HCT116 (cell line): ENCODE measurements around the gene UMODL1. TPM values are rescaled to one million over a fixed set of nuclear protein-coding genes. Genes with fewer than 3 reads are reported as not detected.

ENCODE experiments used
- ATAC-seq: fragments of 200-7000 bp; cut with Tn5 transposase; 2 replicates; pipeline ENCODE4 v1.9.1; 2020; ENCODE audit warnings: mild to moderate bottlenecking, moderate library complexity
- BruUV-seq: library from RNA; stranded (reverse); fragments of 400-500 nt; replicated peaks from 2 replicates; lab custom pipeline; 2021; lab: Mats Ljungman, UMichigan
- CTCF ChIA-PET: fragments of 300-600 bp; sonication (Branson Sonifier 250); formaldehyde crosslinking; loops from one replicate; lab custom pipeline; 2021; ENCODE audit warnings: antibody characterized with exemption; lab: Charles Lee
- POLR2A ChIA-PET: fragments of 300-600, 350-600 bp; sonication (Branson Sonifier 250); formaldehyde crosslinking; loops from one replicate; lab custom pipeline; 2021; ENCODE audit warnings: antibody characterized with exemption; lab: Charles Lee
- RAD21 ChIA-PET, 2 experiments: fragments of 300-600 bp; sonication (Branson Sonifier 250); formaldehyde crosslinking; loops; one replicate each; lab custom pipeline; 2023; ENCODE audit warnings: low total read pairs in 2 of 2; ENCODE audit not compliant: uncharacterized antibody in 2 of 2, unreplicated experiment in 2 of 2, low non-redundant PET in 1 of 2; lab: Charles Lee
- DNase-seq: peaks from one replicate; pipeline ENCODE4 v3.0.0-alpha.2; 2010; ENCODE audit warnings: low read depth, low spot score
- H2AFZ ChIP-seq: fragments of 200-600 bp; shearing (Covaris generic), sonication (generic); 2 replicates; pipeline ENCODE4 v1.6.1; 2017; ENCODE audit warnings: low read depth, mixed run types, mixed read lengths, antibody characterized with exemption, low read length; ENCODE audit not compliant: poor library complexity, severe bottlenecking
- H3K27ac ChIP-seq: 2 replicates; pipeline ENCODE4 v1.5.1; 2012; ENCODE audit warnings: low read depth, low read length
- H3K27me3 ChIP-seq: fragments of 200-600 bp; sonication (generic); 2 replicates; pipeline ENCODE4 v1.6.1; 2016; ENCODE audit warnings: mixed run types, low read length, mixed read lengths; ENCODE audit not compliant: insufficient read depth
- H3K36me3 ChIP-seq, 2 experiments: fragments of 200-500 bp in 1 of 2; fragments of 200-600 bp in 1 of 2; sonication (Bioruptor generic) in 1 of 2; sonication (generic) in 1 of 2; 2 replicates each; pipeline versions ENCODE4 v1.5.1 to v1.6.1; 2014 to 2016; ENCODE audit warnings: low read length in 2 of 2, inconsistent platforms in 1 of 2, mixed read lengths in 1 of 2, mixed run types in 1 of 2; ENCODE audit not compliant: insufficient read depth in 2 of 2, control insufficient read depth in 1 of 2
- H3K4me1 ChIP-seq, 2 experiments: fragments of 200-600 bp in 1 of 2; sonication (generic) in 1 of 2; 2 replicates each; pipeline versions ENCODE4 v1.5.1 to v1.6.1; 2012 to 2017; ENCODE audit warnings: low read length in 2 of 2, inconsistent platforms in 1 of 2, mild to moderate bottlenecking in 1 of 2, mixed read lengths in 1 of 2, mixed run types in 1 of 2, moderate library complexity in 1 of 2; ENCODE audit not compliant: insufficient read depth in 2 of 2, control insufficient read depth in 1 of 2
- H3K4me2 ChIP-seq: fragments of 200-600 bp; sonication (generic); 2 replicates; pipeline ENCODE4 v1.6.1; 2017; ENCODE audit warnings: mixed run types, low read length, mixed read lengths
- H3K4me3 ChIP-seq, 2 experiments: fragments of 200-600 bp in 1 of 2; sonication (generic) in 1 of 2; replicated peaks in 1 of 2; 2 replicates each; pipeline ENCODE4 v1.5.1; 2011 to 2016; ENCODE audit warnings: low read length in 2 of 2, control low read depth in 1 of 2, low read depth in 1 of 2, mild to moderate bottlenecking in 1 of 2, mixed read lengths in 1 of 2, mixed run types in 1 of 2
- H3K79me2 ChIP-seq: fragments of 200-600 bp; sonication (generic); 2 replicates; pipeline ENCODE4 v1.6.1; 2017; ENCODE audit warnings: mild to moderate bottlenecking, mixed run types, low read length, moderate library complexity, mixed read lengths; ENCODE audit not compliant: insufficient read depth
- H3K9ac ChIP-seq: fragments of 200-600 bp; sonication (generic); 2 replicates; pipeline ENCODE4 v1.6.1; 2016; ENCODE audit warnings: low read length, mixed read lengths
- H3K9me2 ChIP-seq: fragments of 200-600 bp; sonication (generic), shearing (Covaris generic); 2 replicates; pipeline ENCODE4 v1.6.1; 2017; ENCODE audit warnings: mixed run types, mild to moderate bottlenecking, moderate library complexity; ENCODE audit not compliant: insufficient read depth
- H3K9me3 ChIP-seq, 2 experiments: fragments of 200-500 bp in 1 of 2; fragments of 200-600 bp in 1 of 2; sonication (Bioruptor generic) in 1 of 2; sonication (generic) in 1 of 2; 2 replicates each; pipeline ENCODE4 v1.6.1; 2014 to 2017; ENCODE audit warnings: low read length in 2 of 2, mixed read lengths in 2 of 2, inconsistent platforms in 1 of 2, low read depth in 1 of 2, mild to moderate bottlenecking in 1 of 2, mixed run types in 1 of 2, moderate library complexity in 1 of 2; ENCODE audit not compliant: control insufficient read depth in 1 of 2, insufficient read depth in 1 of 2
- H4K20me1 ChIP-seq: fragments of 200-600 bp; sonication (generic), shearing (Covaris generic); 2 replicates; pipeline ENCODE4 v1.6.1; 2017; ENCODE audit warnings: mixed run types, mild to moderate bottlenecking, moderate library complexity; ENCODE audit not compliant: insufficient read depth
- CEBPB ChIP-seq: IDR thresholded peaks from 2 replicates; pipeline ENCODE4 v1.6.1; 2012; ENCODE audit warnings: low read depth
- EGR1 ChIP-seq: IDR thresholded peaks from 2 replicates; pipeline ENCODE4 v1.6.1; 2012; ENCODE audit warnings: low read depth
- ELF1 ChIP-seq: IDR thresholded peaks from 2 replicates; pipeline ENCODE4 v1.6.1; 2012; ENCODE audit warnings: low read depth, borderline replicate concordance
- EZH2 ChIP-seq: fragments of 200-600 bp; sonication (generic); IDR thresholded peaks from 2 replicates; pipeline ENCODE4 v1.6.1; 2017; ENCODE audit warnings: antibody characterized with exemption, mixed run types
- FOSL1 ChIP-seq: IDR thresholded peaks from 2 replicates; pipeline ENCODE4 v1.6.1; 2012; ENCODE audit warnings: low read depth
- POLR2AphosphoS5 ChIP-seq: IDR thresholded peaks from 2 replicates; pipeline ENCODE4 v1.6.1; 2011; ENCODE audit warnings: mild to moderate bottlenecking, low read depth, low read length, moderate library complexity
- SRF ChIP-seq: IDR thresholded peaks from 2 replicates; pipeline ENCODE4 v1.6.1; 2012; ENCODE audit warnings: low read depth
- TCF7L2 ChIP-seq: IDR thresholded peaks from 2 replicates; pipeline ENCODE4 v1.7.0; 2011; ENCODE audit warnings: borderline replicate concordance, inconsistent platforms; ENCODE audit not compliant: insufficient read depth, insufficient read length; ENCODE audit errors: extremely low read depth
- YY1 ChIP-seq: IDR thresholded peaks from 2 replicates; pipeline ENCODE4 v1.6.1; 2011; ENCODE audit warnings: low read length, low read depth, moderate library complexity, mild to moderate bottlenecking; ENCODE audit not compliant: insufficient replicate concordance; ENCODE audit errors: extremely low read depth
- ZFX ChIP-seq: fragments of 450-650 bp; IDR thresholded peaks from 2 replicates; pipeline ENCODE4 v1.6.1; 2017
- ZNF274 ChIP-seq: fragments of 200-500 bp; sonication (Bioruptor generic); IDR thresholded peaks from 2 replicates; pipeline ENCODE4 v1.6.1; 2014; ENCODE audit warnings: mild to moderate bottlenecking, low read depth, low read length, inconsistent platforms
- intact Hi-C: fragments of 100-400 bp; cut with micrococcal nuclease; formaldehyde crosslinking; loops from 2 replicates; pipeline ENCODE4 v1.10.0; 2022
- total RNA-seq: library from RNA; stranded (reverse); gene quantifications from one replicate; pipeline ENCODE4 v1.2.1, GENCODE V29; 2021; ENCODE audit not compliant: unreplicated experiment
- TF ChIP-seq, protein P1 (sequence below): IDR thresholded peaks from 2 replicates; pipeline ENCODE4 v1.6.1; 2012; ENCODE audit warnings: low read depth
- TF ChIP-seq, protein P2 (sequence below): IDR thresholded peaks from 2 replicates; pipeline ENCODE4 v1.6.1; 2012

Gene UMODL1
- total RNA-seq, 1 experiment from 2014 or later: not detected

DNA sequence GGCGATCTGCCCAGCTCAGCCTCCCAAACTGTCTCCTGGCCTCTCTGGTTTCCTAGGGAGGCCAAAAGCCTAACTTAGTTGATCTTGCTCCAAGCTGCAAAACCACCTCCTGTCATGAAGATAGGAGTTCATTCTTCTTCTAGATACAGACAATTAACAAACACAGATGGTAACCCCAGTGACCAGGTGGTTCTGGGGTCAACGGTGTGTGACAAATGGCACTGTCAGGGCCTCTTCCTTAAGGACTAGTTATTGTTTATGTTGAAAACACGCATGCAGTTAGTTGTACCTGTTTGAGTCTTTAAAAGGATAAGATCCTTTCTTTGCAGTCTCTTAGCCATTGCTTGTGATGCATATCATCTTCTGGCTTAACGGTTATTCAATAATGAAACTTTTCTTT is 4.6 kb upstream of the UMODL1 start:
- H3K4me2 ChIP-seq: no peak overlapping the region
- H3K27me3 ChIP-seq: peaks cover 17% of the 10 kb centered on the region; the same call in 1 of the 2 replicates
- H4K20me1 ChIP-seq: no peaks in the 10 kb centered on the region
- DNase-seq: no peak
- H2AFZ ChIP-seq: no peak overlapping the region
- POLR2A ChIA-PET: no interaction called here
- peaks cover 0 to 8% of the 10 kb centered on the region in 2 experiments; a peak in 2 of 4 replicates for H3K4me1 ChIP-seq
- no peak overlapping the region for H3K27ac ChIP-seq
- H3K79me2 ChIP-seq: no peaks in the 10 kb centered on the region
- TF ChIP-seq, protein P1, sequence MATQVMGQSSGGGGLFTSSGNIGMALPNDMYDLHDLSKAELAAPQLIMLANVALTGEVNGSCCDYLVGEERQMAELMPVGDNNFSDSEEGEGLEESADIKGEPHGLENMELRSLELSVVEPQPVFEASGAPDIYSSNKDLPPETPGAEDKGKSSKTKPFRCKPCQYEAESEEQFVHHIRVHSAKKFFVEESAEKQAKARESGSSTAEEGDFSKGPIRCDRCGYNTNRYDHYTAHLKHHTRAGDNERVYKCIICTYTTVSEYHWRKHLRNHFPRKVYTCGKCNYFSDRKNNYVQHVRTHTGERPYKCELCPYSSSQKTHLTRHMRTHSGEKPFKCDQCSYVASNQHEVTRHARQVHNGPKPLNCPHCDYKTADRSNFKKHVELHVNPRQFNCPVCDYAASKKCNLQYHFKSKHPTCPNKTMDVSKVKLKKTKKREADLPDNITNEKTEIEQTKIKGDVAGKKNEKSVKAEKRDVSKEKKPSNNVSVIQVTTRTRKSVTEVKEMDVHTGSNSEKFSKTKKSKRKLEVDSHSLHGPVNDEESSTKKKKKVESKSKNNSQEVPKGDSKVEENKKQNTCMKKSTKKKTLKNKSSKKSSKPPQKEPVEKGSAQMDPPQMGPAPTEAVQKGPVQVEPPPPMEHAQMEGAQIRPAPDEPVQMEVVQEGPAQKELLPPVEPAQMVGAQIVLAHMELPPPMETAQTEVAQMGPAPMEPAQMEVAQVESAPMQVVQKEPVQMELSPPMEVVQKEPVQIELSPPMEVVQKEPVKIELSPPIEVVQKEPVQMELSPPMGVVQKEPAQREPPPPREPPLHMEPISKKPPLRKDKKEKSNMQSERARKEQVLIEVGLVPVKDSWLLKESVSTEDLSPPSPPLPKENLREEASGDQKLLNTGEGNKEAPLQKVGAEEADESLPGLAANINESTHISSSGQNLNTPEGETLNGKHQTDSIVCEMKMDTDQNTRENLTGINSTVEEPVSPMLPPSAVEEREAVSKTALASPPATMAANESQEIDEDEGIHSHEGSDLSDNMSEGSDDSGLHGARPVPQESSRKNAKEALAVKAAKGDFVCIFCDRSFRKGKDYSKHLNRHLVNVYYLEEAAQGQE: no peak
- TF ChIP-seq FOSL1: no peak
- no peak for TF ChIP-seq SRF
- no peak for TF ChIP-seq EZH2
- no peak for TF ChIP-seq CEBPB
- TF ChIP-seq TCF7L2: no peak
- TF ChIP-seq YY1: no peak
- TF ChIP-seq ZFX: no peak
- no peak for TF ChIP-seq EGR1
- TF ChIP-seq ZNF274: no peak
- TF ChIP-seq POLR2AphosphoS5: no peak
- no peak for TF ChIP-seq ELF1
- TF ChIP-seq, protein P2, sequence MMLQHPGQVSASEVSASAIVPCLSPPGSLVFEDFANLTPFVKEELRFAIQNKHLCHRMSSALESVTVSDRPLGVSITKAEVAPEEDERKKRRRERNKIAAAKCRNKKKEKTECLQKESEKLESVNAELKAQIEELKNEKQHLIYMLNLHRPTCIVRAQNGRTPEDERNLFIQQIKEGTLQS: no peak
- TF ChIP-seq, all 23 proteins: peak for 0
- ChIA-PET CTCF (no interaction called here), RAD21 (no interaction called here)
- intact Hi-C loops: no loop called here
- Histone ChIP-seq H3K4me3 (no peak overlapping the region), H3K9me2 (no peaks in the 10 kb centered on the region), H3K9me3 (no peaks in the 10 kb centered on the region), H3K9ac (no peak overlapping the region), H3K36me3 (no peaks in the 10 kb centered on the region)
- no peak for ATAC-seq
- no TSS peak for BruUV-seq
